H9 (cell line): ENCODE measurements around the gene SLC6A18. TPM values are rescaled to one million over a fixed set of nuclear protein-coding genes. Genes with fewer than 3 reads are reported as not detected.
"Not testable (repeated sequence)": the region's sequence is repeated elsewhere in the genome, so short reads cannot be mapped to it uniquely, and the experiment has no call there.

Source experiments
- DNase-seq: peaks from one replicate; pipeline ENCODE4 v3.0.0-alpha.2; 2017
- H2AFZ ChIP-seq: one replicate; pipeline ENCODE4 v1.6.1; 2013; ENCODE audit warnings: mild to moderate bottlenecking, low read length, control low read depth, moderate library complexity
- H2AK5ac ChIP-seq: 2 replicates; pipeline ENCODE4 v1.6.1; 2013; ENCODE audit warnings: low read length, control low read depth, mixed read lengths; ENCODE audit not compliant: insufficient read length
- H2BK120ac ChIP-seq: one replicate; pipeline ENCODE4 v1.6.1; 2013; ENCODE audit warnings: low read depth, mild to moderate bottlenecking, low read length, control low read depth, inconsistent platforms; ENCODE audit not compliant: poor library complexity, severe bottlenecking
- H2BK12ac ChIP-seq: 2 replicates; pipeline ENCODE4 v1.6.1; 2013; ENCODE audit warnings: low read length, control low read depth, mixed read lengths, low read depth; ENCODE audit not compliant: insufficient read length
- H2BK15ac ChIP-seq: 2 replicates; pipeline ENCODE4 v1.6.1; 2013; ENCODE audit warnings: low read depth, low read length, control low read depth
- H2BK20ac ChIP-seq: one replicate; pipeline ENCODE4 v1.6.1; 2013; ENCODE audit warnings: low read depth, mild to moderate bottlenecking, low read length, control low read depth, inconsistent platforms; ENCODE audit not compliant: poor library complexity, severe bottlenecking
- H2BK5ac ChIP-seq: 2 replicates; pipeline ENCODE4 v1.6.1; 2013; ENCODE audit warnings: low read length, control low read depth, mixed read lengths; ENCODE audit not compliant: insufficient read length
- H3K14ac ChIP-seq: 2 replicates; pipeline ENCODE4 v1.6.1; 2013; ENCODE audit warnings: low read length, control low read depth; ENCODE audit not compliant: insufficient read depth
- H3K18ac ChIP-seq: 2 replicates; pipeline ENCODE4 v1.6.1; 2013; ENCODE audit warnings: low read depth, mild to moderate bottlenecking, mixed read lengths, low read length, control low read depth; ENCODE audit not compliant: insufficient read length
- H3K23ac ChIP-seq: 2 replicates; pipeline ENCODE4 v1.6.1; 2013; ENCODE audit warnings: low read length, control low read depth, mixed read lengths, low read depth; ENCODE audit not compliant: insufficient read length
- H3K23me2 ChIP-seq: 2 replicates; pipeline ENCODE4 v1.6.1; 2013; ENCODE audit warnings: low read depth, mild to moderate bottlenecking, mixed read lengths, low read length, control low read depth; ENCODE audit not compliant: insufficient read length, poor library complexity, severe bottlenecking
- H3K27ac ChIP-seq: 2 replicates; pipeline ENCODE4 v1.5.1; 2013; ENCODE audit warnings: low read length, control low read depth, mixed read lengths, low read depth; ENCODE audit not compliant: insufficient read length
- H3K27me3 ChIP-seq: 2 replicates; pipeline ENCODE4 v1.6.1; 2013; ENCODE audit warnings: low read length, control low read depth, inconsistent platforms; ENCODE audit not compliant: insufficient read depth
- H3K4ac ChIP-seq: 2 replicates; pipeline ENCODE4 v1.6.1; 2013; ENCODE audit warnings: low read depth, mild to moderate bottlenecking, control low read depth, inconsistent platforms, low read length, moderate library complexity
- H3K4me1 ChIP-seq: 2 replicates; pipeline ENCODE4 v1.6.1; 2013; ENCODE audit warnings: low read length, control low read depth, inconsistent platforms; ENCODE audit not compliant: insufficient read depth
- H3K4me2 ChIP-seq: 2 replicates; pipeline ENCODE4 v1.6.1; 2013; ENCODE audit warnings: low read length, control low read depth, mixed read lengths; ENCODE audit not compliant: insufficient read length, insufficient read depth
- H3K56ac ChIP-seq: 2 replicates; pipeline ENCODE4 v1.6.1; 2013; ENCODE audit warnings: low read depth, mild to moderate bottlenecking, mixed read lengths, low read length, control low read depth; ENCODE audit not compliant: insufficient read length
- H3K79me1 ChIP-seq: 2 replicates; pipeline ENCODE4 v1.6.1; 2013; ENCODE audit warnings: low read depth, mild to moderate bottlenecking, moderate library complexity, low read length, control low read depth, inconsistent platforms; ENCODE audit not compliant: insufficient read depth, poor library complexity, severe bottlenecking
- H3K79me2 ChIP-seq: 2 replicates; pipeline ENCODE4 v1.6.1; 2013; ENCODE audit warnings: low read length, control low read depth, inconsistent platforms; ENCODE audit not compliant: insufficient read depth
- H3K9ac ChIP-seq: 2 replicates; pipeline ENCODE4 v1.6.1; 2013; ENCODE audit warnings: low read length, control low read depth, mixed read lengths; ENCODE audit not compliant: insufficient read length; ENCODE audit errors: extremely low read depth
- H3K9me3 ChIP-seq: one replicate; pipeline ENCODE4 v1.6.1; 2013; ENCODE audit warnings: low read depth, low read length, inconsistent platforms; ENCODE audit not compliant: control insufficient read depth
- H3T11ph ChIP-seq: one replicate; pipeline ENCODE4 v1.6.1; 2013; ENCODE audit warnings: mild to moderate bottlenecking, low read length, control low read depth, inconsistent platforms
- H4K20me1 ChIP-seq: one replicate; pipeline ENCODE4 v1.6.1; 2013; ENCODE audit not compliant: control insufficient read depth, insufficient read length, insufficient read depth
- H4K5ac ChIP-seq: 2 replicates; pipeline ENCODE4 v1.6.1; 2013; ENCODE audit warnings: low read depth, mild to moderate bottlenecking, mixed read lengths, low read length, control low read depth; ENCODE audit not compliant: insufficient read length
- H4K8ac ChIP-seq: replicated peaks from 2 replicates; pipeline ENCODE4 v1.6.1; 2013; ENCODE audit warnings: low read length, control low read depth, mixed read lengths, low read depth; ENCODE audit not compliant: insufficient read length
- H4K91ac ChIP-seq: 2 replicates; pipeline ENCODE4 v1.6.1; 2013; ENCODE audit warnings: low read depth, mild to moderate bottlenecking, moderate library complexity, mixed read lengths, low read length, control low read depth; ENCODE audit not compliant: insufficient read length
- H3K27ac Mint-ChIP-seq, 3 experiments: 2 replicates in 2 of 3; 3 replicates in 1 of 3; pipeline ENCODE4 v1.8.0; 2020 to 2021; ENCODE audit warnings: mixed read lengths in 3 of 3, mild to moderate bottlenecking in 1 of 3, moderate library complexity in 1 of 3
- H3K27me3 Mint-ChIP-seq: 2 replicates; pipeline ENCODE4 v1.8.0; 2021; ENCODE audit warnings: low read depth, mild to moderate bottlenecking, moderate library complexity, mixed read lengths
- H3K36me3 Mint-ChIP-seq, 3 experiments: 2 replicates in 2 of 3; 3 replicates in 1 of 3; pipeline ENCODE4 v1.8.0; 2020 to 2021; ENCODE audit warnings: low read depth in 3 of 3, mixed read lengths in 3 of 3; ENCODE audit not compliant: insufficient read depth in 1 of 3
- H3K4me1 Mint-ChIP-seq, 2 experiments: 2 replicates each; pipeline ENCODE4 v1.8.0; 2020; ENCODE audit warnings: mixed read lengths in 2 of 2
- H3K4me3 Mint-ChIP-seq, 2 experiments: 2 replicates in 1 of 2; 3 replicates in 1 of 2; pipeline ENCODE4 v1.8.0; 2020 to 2021; ENCODE audit warnings: mild to moderate bottlenecking in 2 of 2, mixed read lengths in 2 of 2, moderate library complexity in 1 of 2
- H3K9me3 Mint-ChIP-seq, 2 experiments: 2 replicates in 1 of 2; 3 replicates in 1 of 2; pipeline ENCODE4 v1.8.0; 2020; ENCODE audit warnings: mild to moderate bottlenecking in 2 of 2, mixed read lengths in 2 of 2, moderate library complexity in 1 of 2
- CTCF ChIP-seq: fragments of 200-600 bp; sonication (generic); conservative IDR thresholded peaks from 3 replicates; pipeline ENCODE4 v1.8.0; 2021; ENCODE audit warnings: antibody characterized with exemption, mild to moderate bottlenecking
- WGBS: extraction: QIAGEN DNeasy Blood & Tissue Kit; methylation state at CpG from one replicate; pipeline ENCODE4 v1.1.7; 2013; ENCODE audit warnings: missing lambda C conversion rate, low lambda C conversion rate, mixed read lengths; ENCODE audit not compliant: insufficient read length; ENCODE audit errors: extremely low coverage; 5-methylcytosine and 5-hydroxymethylcytosine counted together
- total RNA-seq: library from RNA; stranded (reverse); gene quantifications from 2 replicates; pipeline ENCODE4 v1.2.1, GENCODE V29; 2021

SLC6A18 gene
- total RNA-seq, 1 experiment from 2014 or later = not detected

DNA sequence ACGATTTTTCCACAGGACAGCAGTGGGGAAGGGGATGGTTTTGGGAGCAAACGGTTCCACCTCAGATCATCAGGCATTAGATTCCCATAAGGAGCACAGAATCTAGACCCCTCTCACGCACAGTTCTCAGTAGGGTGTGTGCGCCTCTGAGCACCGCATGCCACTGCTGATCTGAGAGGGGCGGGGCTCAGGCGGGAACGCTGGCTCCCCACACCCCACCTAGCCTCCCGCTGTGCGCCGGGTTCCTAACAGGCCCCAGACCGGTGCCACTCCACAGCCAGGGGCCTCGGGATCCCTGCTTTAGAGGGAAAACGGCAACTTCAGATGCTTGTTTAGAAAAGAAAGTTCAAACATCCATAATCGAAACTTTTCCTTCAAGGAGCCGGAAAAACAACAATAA is 49.3 kb downstream of the SLC6A18 start:
- no peaks in the 10 kb centered on the region for H3K9me3 Mint-ChIP-seq
- no peak overlapping the region for H3K4ac ChIP-seq
- H3K4me3 Mint-ChIP-seq = no peak overlapping the region
- no peaks in the 10 kb centered on the region for H3K27me3 ChIP-seq
- H2AFZ ChIP-seq = no peak overlapping the region
- H3K56ac ChIP-seq = no peak overlapping the region
- H4K91ac ChIP-seq = no peak overlapping the region
- no peak overlapping the region for H2BK15ac ChIP-seq
- H3K23ac ChIP-seq = no peak overlapping the region
- no peak overlapping the region for H4K5ac ChIP-seq
- no CpG with 5 or more reads among the region's 16 CpGs for WGBS
- H3K9ac ChIP-seq = no peak overlapping the region
- H3K36me3 Mint-ChIP-seq = peaks cover 27 to 32% (median 27%) of the 10 kb centered on the region in 3 experiments; a peak in 6 of 7 replicates
- H2BK12ac ChIP-seq = no peak overlapping the region
- H3K27me3 Mint-ChIP-seq = peaks cover 1% of the 10 kb centered on the region; the same call in 1 of the 2 replicates
- H4K8ac ChIP-seq = no peak overlapping the region
- no peak overlapping the region for H3K27ac ChIP-seq
- H2BK5ac ChIP-seq = no peak overlapping the region
- H3K23me2 ChIP-seq = no peaks in the 10 kb centered on the region
- no peak overlapping the region for H3K27ac Mint-ChIP-seq
- H3K9me3 ChIP-seq = no peaks in the 10 kb centered on the region
- H3K4me1 Mint-ChIP-seq = no peaks in the 10 kb centered on the region
- H2BK20ac ChIP-seq = no peak overlapping the region
- no peaks in the 10 kb centered on the region for H3K79me1 ChIP-seq
- H3K14ac ChIP-seq = no peak overlapping the region
- H2BK120ac ChIP-seq = no peak overlapping the region
- no peak overlapping the region for H3K18ac ChIP-seq
- H3T11ph ChIP-seq = no peak overlapping the region
- H3K4me2 ChIP-seq = no peak overlapping the region
- H3K4me1 ChIP-seq = no peaks in the 10 kb centered on the region
- DNase-seq = no peak
- peaks cover 2% of the 10 kb centered on the region; the same call in 1 of the 2 replicates for H3K79me2 ChIP-seq
- H4K20me1 ChIP-seq = peaks cover 4% of the 10 kb centered on the region
- no peak overlapping the region for H2AK5ac ChIP-seq
- TF ChIP-seq CTCF = no peak

GRCh38 chr5:1275397-1276391 is 50.5 kb downstream of the SLC6A18 start:
- not testable (repeated sequence) for H4K91ac ChIP-seq, H3K4ac ChIP-seq, H3K4me2 ChIP-seq, H3K27me3 ChIP-seq, H3T11ph ChIP-seq, H3K18ac ChIP-seq, H3K27me3 Mint-ChIP-seq, H3K9ac ChIP-seq, H3K4me1 Mint-ChIP-seq, H4K8ac ChIP-seq, H3K4me3 Mint-ChIP-seq, H3K79me2 ChIP-seq, H2BK5ac ChIP-seq, H3K27ac ChIP-seq, H4K20me1 ChIP-seq, H2AFZ ChIP-seq, H3K23me2 ChIP-seq, H3K27ac Mint-ChIP-seq, H3K9me3 Mint-ChIP-seq, H3K9me3 ChIP-seq, H2BK120ac ChIP-seq, H3K14ac ChIP-seq, H3K4me1 ChIP-seq, H3K56ac ChIP-seq, H3K23ac ChIP-seq, DNase-seq, H2BK15ac ChIP-seq, H4K5ac ChIP-seq, H2BK12ac ChIP-seq, H3K79me1 ChIP-seq, H2AK5ac ChIP-seq, H2BK20ac ChIP-seq
- no CpG with 5 or more reads among the region's 10 CpGs for WGBS
- H3K36me3 Mint-ChIP-seq = peaks cover 21 to 26% (median 23%) of the 10 kb centered on the region in 3 experiments; a peak in 6 of 7 replicates
